NCI-H1930 (cell line): ENCODE measurements around the gene EFNB2.

Experiments used
- DNase-seq, 2 experiments: peaks; one replicate each; lab custom pipeline; 2025; lab: John Stamatoyannopoulos, UW

EFNB2 gene

GRCh38 chr13:106550570-106551135 lies 15.2 kb upstream of the EFNB2 start:
- no peak for DNase-seq

DNA sequence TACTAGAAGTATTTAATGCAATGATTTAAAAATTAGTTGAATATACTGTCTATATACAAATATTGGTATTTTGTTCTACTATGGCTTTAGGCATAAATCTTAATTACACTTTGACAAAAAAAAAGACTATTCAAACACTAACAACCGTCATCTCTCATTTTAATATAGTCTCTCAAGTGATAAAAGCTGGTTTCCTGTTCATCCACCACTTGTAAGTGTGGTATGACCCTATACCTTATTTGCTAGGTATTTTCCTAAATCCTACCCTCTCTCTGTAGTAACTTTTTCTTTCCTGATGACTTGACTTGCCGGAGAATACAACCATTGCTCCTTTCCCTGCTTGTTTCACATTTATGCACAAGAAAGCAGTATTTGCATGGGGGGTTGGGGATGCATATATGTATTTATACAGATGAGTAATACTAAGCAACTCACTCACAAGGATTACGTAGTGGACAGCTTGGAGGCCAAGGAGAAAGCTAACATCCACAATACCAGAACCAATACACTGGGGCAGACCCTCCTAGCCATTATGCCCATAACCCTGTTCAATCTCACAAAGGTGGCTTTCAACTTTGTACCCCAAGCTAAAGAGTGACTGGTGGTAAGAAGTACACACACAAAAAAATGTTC lies 12.7 kb upstream of the EFNB2 start:
- DNase-seq, result no peak

- no peak for DNase-seq
Observed at GRCh38 chr13:106541826-106542225, 6.4 kb upstream of the EFNB2 start.

DNA sequence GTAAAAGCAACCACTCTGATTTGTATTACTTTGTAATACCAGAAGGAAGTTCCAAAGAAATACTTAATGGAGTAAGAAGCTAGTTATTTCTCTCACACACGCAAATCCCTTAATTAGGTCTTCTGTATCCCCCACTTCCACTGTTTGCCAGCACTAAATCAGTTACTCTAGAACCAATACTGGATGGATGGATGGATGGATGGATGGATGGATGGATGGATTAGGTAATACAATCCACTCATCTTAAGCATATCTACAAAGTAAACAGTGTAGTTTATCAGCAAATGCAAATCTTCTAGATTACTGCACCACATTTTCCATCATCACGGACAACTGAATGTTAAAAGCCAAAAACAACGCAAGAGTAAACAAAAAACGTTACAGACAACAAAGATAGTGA lies 5.2 kb upstream of the EFNB2 start:
- DNase-seq, result no peak

DNA sequence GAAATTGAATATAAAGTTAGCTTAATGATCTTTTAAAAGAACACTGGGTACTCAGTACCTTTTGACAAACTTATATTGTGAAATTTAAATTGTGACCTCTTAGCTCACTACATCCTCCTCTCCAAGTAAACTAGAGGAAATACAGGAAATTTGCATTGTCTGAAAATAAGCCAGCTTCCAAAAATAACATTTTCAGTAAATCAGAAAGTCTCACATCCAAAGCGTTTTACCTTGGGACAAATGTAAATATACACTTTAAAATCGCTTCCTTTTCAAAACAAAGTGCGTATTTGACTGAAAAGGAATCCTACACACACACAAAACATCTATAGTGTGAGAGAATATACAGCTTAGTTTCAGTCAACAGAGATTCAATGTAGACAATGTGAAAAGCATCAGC lies 2.1 kb upstream of the EFNB2 start:
- no peak for DNase-seq

DNA sequence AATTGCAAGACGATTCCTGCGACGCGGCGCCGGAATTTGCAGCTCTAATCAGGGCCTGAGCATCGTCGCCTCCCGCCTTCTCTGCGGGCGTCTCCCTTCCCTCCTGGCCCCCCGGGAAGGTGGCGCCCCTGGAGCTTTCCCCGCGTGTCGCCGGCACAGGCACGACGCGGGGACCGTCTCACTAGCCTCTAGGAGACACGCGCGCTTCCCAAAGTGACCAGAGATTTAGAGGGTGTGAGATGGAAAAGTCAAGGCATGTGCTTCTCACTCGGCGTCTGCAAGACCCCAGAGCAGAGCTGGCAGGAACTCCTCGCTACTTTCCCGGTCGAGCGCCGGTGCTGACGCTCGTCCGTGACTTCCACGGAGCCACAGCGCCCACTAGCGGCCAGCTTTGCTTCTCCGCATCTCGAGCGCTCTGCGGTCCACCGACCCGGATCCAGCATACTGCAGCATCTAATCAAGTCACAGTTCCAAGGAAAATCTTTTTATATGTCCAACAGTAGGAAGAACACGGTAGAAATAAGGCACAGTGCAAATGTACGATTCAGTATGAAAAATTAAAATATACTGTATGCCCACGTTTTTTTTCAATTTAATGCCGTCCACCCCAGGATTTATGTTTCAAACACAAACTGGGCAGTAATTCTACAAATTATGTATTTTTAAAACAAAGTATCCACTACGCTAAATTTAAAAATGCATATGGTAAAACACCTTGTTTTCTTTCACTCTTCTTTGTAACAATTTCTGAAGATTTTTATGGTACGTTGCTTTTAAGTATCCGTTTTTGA lies 977 bp upstream of the EFNB2 start:
- peak; percentile 91 to 97 for DNase-seq

DNA sequence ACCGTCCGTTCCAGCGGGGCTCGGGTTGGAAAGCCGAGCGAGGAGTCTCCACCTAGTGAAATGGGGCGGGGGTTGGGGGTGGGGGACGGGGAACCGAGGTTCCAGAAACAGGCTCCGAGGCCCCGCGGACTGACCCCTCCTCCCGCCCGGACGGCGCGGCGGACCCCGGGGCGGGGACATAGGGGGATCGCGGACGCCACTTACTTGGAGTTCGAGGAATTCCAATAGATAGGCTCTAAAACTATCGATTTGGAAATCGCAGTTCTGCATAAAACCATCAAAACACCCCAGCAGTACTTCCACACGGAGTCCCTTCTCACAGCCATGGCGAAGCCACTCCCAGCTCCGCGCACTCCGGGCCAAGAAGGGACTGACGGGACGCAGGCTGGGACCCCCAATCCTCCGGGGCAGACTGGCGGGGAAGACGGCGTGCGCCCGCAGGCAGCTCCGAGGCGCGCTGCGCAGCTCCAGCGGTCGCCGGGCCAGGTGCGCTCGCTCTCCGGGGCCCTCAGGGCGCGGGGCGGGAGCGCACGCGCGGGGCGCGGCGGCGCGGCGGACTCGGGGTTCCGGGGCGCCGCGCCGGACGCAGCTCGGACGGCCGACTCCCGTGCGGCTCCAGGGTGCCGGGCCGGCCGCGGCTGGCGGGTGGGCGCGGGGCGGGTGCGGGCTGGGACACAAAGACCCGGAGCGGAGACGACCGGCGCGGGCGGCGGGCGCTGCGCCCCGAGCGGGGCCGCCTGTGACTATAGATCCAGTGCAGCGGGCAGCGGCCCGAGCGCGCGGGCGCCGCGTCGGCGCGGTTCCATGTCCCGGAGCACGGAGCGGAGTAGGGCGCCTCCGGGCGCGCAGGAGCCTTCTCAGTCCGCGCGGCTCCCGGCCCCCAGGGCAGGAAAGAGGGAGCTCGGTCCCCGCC lies 567 bp downstream of the EFNB2 start:
- peak; percentile 25 to 56 for DNase-seq

DNA sequence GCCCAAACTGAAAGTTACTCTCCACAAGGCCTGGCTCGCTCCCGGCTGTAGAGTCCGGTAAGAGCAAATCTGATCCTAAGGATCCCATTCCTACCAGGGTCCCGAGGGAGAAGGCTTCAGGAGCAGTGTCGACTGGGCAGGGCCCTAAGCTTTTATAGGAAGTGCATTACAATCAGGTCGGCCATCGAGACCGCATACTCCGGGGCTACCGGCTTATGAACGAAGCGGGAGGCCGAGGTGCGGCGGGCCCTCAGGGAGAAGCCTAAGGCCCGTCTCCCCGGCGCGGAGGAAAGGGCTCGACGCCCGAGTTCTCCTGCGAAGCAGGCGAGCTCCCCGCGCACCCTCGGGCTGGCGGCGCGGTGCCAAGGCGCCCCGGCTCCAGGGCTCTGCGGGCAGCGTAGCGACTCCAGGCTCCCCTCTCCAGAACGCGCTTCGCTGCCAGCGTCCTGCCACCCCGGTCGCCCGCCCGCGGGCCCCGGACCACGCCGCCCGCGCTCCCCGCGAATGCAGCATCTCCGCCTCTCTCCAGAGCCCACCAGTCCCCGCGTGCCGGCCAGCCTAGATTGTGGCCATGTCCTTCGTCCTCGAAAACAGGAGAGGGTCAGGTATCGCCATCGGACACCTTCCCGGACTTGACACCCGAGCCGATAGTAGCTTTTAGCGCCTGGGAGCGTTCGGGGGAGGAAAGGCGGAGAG lies 1.4 kb downstream of the EFNB2 start:
- peak; percentile 33 for DNase-seq

DNA sequence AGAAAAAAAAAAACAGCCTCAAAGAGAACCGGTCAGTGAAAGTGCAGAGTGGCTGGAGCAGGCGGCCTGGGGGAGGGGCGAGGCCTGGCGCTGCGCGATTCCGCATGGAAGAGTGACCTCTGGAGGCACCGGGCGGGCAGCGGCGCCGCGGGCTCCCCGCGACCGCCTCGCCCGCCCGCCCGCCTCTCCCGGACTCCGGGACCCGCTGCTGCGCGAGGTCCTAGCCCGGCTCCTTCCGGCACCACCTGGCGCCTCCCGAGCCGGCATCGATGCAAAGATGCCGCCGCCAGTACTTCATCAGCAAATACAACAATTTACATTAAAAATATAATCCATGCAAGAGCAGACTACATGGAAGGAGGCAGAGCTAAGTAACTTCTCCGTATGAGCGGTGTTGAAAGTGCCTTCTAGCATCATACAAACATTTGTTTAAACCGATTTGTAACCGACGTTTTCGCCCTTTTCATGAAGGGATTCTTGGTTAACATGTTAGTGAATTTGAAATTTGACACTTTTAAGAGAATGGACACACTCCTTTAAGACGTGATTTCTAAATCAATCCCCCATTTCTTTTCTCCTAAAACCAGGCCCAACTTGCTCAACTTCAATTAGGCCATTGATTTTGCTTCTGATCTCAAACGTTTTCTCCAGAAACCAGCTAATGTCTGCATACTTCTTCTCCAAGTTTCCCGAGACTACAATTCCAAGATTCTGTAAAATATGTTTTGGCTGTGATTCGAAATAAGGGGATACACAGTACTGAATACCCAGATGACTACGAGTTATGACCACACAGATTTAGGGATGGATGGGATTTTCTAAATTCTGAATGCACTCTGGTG lies 2.1 kb downstream of the EFNB2 start:
- DNase-seq, result peak; percentile 58 to 80

DNA sequence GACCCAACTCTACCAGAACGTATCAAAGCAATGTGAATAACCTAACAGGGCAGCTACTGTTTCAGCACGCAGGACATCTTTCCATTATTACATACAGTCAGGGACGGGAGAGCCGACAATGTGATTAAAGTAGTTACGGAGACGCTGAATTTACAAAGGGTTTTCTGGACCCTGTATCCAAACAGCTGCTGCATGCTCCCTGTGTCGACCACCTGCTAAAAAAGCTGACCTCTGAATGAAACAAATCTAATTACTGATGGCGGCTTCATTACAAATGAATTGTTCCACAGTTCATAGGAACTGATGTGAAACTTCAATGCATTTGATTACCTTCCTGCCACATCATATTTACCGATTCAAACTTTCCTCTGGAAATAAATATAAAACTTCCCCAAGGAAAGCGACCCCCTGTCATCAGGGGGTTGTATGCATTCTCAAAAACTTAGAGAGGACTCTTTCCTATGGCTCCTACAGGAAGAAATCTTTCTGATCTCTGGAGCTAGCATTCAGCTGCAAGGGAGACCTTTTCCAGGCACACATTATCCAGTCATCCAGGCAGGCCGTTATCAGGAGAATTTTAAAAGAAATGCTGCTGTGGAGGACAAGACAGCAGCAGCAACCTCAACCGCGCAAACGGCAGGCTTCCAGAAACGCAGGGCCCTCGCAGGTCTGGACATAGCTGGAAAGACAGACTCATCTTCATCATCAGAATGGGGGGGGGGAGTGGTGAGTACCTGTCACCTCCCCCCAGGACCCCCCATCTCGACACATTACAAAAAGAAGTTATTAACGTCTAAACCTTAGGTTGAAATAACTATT lies 3.1 kb downstream of the EFNB2 start:
- no peak for DNase-seq

- no peak for DNase-seq
Observed at GRCh38 chr13:106530980-106531481, 4.4 kb downstream of the EFNB2 start.

- no peak for DNase-seq
Observed at GRCh38 chr13:106530171-106530851, 5.2 kb downstream of the EFNB2 start.

DNA sequence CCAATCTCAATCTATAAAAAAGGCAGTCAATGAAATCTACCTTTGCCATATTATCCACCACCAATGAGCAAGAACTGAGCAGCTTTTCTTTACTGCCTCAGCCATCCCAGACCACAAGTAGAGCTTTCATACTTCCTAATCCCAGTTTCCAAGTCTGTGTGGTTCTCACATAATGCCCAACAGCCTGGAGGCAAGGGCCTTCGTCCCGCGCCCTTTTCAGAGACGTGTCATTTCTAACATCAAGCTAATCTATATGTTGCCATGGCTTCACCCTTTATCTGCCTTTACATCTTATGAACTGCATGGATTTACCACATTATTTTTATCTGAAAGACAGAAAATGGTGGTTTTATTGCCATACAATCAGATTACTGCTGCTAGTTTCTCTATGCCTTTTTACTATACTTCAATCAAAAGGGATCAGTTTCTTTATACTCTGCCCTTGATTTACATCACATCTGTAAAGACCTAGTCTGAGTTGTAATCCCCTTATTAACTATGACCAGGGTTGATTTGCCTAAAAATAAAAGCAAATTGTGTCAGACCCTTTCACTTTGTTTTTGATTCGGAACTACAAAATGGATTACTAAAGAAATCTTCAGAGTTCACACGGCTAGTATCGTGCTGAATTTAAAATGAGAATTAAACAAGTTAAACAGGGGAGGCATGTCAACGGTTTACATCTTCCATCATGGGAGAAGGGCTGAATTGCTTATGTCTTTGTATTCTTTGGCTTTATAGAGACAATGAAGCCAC lies 5.9 kb downstream of the EFNB2 start:
- no peak for DNase-seq

- DNase-seq, result no peak
Observed at GRCh38 chr13:106528718-106529414, 6.6 kb downstream of the EFNB2 start.

GRCh38 chr13:106527826-106528225 lies 7.6 kb downstream of the EFNB2 start:
- DNase-seq, result no peak

GRCh38 chr13:106527445-106527801 lies 8.0 kb downstream of the EFNB2 start:
- DNase-seq, result no peak

- DNase-seq, result no peak
Observed at GRCh38 chr13:106526738-106527444, 8.6 kb downstream of the EFNB2 start.
